Suprapubic skin (tissue), 3 donors: ENCODE results near the gene RNASEH1.

Experiments used
- CTCF ChIP-seq, 2 donors: fragments of 200-600 bp in 1 of 2; fragments of 450-650 bp in 1 of 2; sonication (generic) in 1 of 2; IDR thresholded peaks; one replicate each; pipeline ENCODE4 v1.5.1; 2016 to 2019; ENCODE audit warnings: antibody characterized with exemption in 2 of 2, mild to moderate bottlenecking in 1 of 2, moderate library complexity in 1 of 2
- POLR2A ChIP-seq, 2 donors: fragments of 450-650 bp; IDR thresholded peaks; one replicate each; pipeline ENCODE4 v1.6.1; 2017; ENCODE audit warnings: antibody characterized with exemption in 2 of 2, mild to moderate bottlenecking in 2 of 2, moderate library complexity in 2 of 2

DNA sequence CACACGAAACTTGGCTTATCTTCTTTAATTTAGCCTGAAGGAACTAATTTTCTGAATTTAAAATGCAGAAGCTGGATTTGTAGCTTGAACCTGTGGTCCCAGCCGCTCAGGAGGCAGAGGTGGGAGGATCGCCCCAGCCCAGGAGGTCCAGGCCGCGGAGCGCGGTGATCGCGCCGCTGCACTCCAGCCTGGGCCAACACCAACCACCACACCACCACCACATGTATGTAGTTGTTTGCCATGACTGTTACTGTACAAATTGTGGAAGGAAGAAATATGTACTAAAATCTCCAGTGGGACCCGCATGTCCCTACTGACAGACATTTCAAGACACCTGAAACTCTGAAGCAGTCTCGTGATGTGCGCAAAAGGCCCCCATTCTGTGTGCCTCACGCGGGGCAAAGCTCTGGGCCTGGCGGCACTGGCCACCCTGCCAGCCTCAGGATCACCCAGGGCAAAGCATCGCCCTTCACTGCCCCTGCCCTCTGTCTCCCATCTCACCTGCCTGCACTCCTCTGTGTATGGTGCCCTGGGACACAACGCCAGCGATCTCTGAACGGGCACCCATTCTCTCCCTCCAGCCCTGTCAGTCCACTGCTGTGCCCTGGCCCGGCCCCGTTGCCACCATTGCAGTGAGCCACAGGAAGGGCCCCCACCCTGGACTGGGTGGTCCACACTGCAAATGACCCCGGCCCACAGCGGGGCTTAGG, 28.7 kb downstream of the RNASEH1 start:
- TF ChIP-seq POLR2A (IDR thresholded peaks at IDR 0.05): no peak
- TF ChIP-seq CTCF (IDR thresholded peaks at IDR 0.05): no peak
